Brain microvascular endothelial cell (primary cell): Measurements from ENCODE around the gene F2RL1.
"Not testable (repeated sequence)": the region's sequence is repeated elsewhere in the genome, so short reads cannot be mapped to it uniquely, and the experiment has no call there.

Experiments used
- DNase-seq: peaks from one replicate; pipeline ENCODE4 v3.0.0-alpha.2; 2020
- H3K27ac ChIP-seq: fragments of 250-450 bp; sonication (Bioruptor Pico); 2 replicates; pipeline ENCODE4 v1.5.1; 2020; ENCODE audit warnings: mild to moderate bottlenecking, moderate library complexity
- H3K27me3 ChIP-seq: fragments of 250-450 bp; sonication (Bioruptor Pico); replicated peaks from 2 replicates; pipeline ENCODE4 v1.5.1; 2020; ENCODE audit warnings: mild to moderate bottlenecking
- H3K36me3 ChIP-seq: fragments of 250-450 bp; sonication (Bioruptor Pico); replicated peaks from 2 replicates; pipeline ENCODE4 v1.5.1; 2020; ENCODE audit warnings: mild to moderate bottlenecking
- H3K4me3 ChIP-seq: 2 replicates; pipeline ENCODE4 v1.5.1; 2011; ENCODE audit warnings: low read depth, mild to moderate bottlenecking, control low read depth, low read length, moderate library complexity
- in situ Hi-C: cut with HindIII; loops from 2 replicates; pipeline ENCODE4 v1.10.0; 2017; ENCODE audit warnings: low sequenced_read_pairs, low pct_ligation_motif_present
- TF ChIP-seq, protein P1 (sequence below): IDR thresholded peaks from 2 replicates; pipeline ENCODE4 v1.5.1; 2011; ENCODE audit warnings: low read depth, mild to moderate bottlenecking, moderate library complexity, low read length, control low read depth, inconsistent platforms; ENCODE audit errors: missing control alignments

Gene F2RL1, protein sequence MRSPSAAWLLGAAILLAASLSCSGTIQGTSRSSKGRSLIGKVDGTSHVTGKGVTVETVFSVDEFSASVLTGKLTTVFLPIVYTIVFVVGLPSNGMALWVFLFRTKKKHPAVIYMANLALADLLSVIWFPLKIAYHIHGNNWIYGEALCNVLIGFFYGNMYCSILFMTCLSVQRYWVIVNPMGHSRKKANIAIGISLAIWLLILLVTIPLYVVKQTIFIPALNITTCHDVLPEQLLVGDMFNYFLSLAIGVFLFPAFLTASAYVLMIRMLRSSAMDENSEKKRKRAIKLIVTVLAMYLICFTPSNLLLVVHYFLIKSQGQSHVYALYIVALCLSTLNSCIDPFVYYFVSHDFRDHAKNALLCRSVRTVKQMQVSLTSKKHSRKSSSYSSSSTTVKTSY

DNA sequence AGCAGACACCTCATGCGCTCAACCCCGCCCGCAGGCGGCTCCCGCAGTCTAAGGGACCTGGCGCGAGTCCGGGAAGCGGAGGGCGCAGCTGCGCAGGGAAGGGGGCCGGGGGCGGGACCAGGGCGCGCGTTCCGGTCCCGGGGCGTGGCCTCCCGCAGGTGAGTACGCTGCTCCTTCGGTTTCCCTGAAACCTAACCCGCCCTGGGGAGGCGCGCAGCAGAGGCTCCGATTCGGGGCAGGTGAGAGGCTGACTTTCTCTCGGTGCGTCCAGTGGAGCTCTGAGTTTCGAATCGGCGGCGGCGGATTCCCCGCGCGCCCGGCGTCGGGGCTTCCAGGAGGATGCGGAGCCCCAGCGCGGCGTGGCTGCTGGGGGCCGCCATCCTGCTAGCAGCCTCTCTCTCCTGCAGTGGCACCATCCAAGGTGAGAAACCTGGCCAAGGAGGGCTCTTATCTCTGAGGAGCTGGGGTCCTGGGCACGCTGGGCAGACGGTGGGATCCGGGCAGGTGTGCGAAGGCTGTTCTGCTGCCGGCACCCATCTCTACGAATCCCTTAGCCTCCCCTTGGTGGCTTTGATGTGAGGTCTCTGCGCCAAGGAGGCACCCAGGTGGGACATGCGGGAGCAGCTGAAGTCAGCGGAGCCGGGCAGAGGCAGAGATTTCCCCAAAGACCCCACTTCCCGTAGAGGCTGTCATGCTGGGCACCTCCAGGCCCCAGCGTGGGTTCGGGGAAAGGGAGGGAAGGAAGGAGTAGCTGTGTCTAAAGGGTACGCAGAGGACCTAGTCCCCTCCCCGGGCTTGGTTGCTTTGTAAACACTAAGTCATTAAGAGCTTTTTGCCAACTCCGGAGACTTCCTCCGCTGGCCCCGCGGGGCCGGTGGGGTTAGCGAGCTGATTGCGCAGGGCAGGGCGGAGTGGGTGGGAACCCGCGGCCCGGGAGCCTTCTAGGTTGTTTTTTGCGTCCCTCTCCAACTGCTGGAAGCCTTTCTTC is at the start of gene F2RL1:
TSS of gene F2RL1 (plus strand) at position 187 of the 988 bp plus-strand sequence. CDS start at position 340, 153 bp downstream.
- Histone ChIP-seq H3K4me3 (peak within 1 kb of the TSS; percentile 100), H3K27ac (peak within 1 kb of the TSS; percentile 81), H3K36me3 (no peaks in the 10 kb centered on the region), H3K27me3 (no peaks in the 10 kb centered on the region)
- TF ChIP-seq, protein P1, sequence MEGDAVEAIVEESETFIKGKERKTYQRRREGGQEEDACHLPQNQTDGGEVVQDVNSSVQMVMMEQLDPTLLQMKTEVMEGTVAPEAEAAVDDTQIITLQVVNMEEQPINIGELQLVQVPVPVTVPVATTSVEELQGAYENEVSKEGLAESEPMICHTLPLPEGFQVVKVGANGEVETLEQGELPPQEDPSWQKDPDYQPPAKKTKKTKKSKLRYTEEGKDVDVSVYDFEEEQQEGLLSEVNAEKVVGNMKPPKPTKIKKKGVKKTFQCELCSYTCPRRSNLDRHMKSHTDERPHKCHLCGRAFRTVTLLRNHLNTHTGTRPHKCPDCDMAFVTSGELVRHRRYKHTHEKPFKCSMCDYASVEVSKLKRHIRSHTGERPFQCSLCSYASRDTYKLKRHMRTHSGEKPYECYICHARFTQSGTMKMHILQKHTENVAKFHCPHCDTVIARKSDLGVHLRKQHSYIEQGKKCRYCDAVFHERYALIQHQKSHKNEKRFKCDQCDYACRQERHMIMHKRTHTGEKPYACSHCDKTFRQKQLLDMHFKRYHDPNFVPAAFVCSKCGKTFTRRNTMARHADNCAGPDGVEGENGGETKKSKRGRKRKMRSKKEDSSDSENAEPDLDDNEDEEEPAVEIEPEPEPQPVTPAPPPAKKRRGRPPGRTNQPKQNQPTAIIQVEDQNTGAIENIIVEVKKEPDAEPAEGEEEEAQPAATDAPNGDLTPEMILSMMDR: no peak
- in situ Hi-C loops: no loop called here
- DNase-seq: peak; percentile 88

DNA sequence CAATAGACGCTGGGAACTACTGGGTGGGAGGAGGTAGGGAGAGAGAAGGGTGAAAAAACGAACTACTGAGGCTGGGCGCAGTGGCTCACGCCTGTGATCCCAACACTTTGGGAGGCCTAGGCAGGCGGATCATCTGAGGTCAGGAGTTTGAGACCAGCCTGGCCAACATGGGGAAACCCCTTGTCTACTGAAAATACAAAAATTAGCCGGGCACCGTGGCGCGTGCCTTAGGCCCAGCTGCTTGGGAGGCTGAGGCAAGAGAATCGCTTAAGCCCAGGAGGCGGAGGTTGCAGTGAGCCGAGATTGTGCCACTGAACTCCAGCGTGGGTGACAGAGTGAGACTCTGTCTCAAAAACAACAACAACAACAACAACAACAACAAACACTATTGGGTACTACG is 47.8 kb upstream of the F2RL1 start:
- H3K4me3 ChIP-seq, H3K27ac ChIP-seq, in situ Hi-C loops, H3K36me3 ChIP-seq, H3K27me3 ChIP-seq, DNase-seq: not testable (repeated sequence)

DNA sequence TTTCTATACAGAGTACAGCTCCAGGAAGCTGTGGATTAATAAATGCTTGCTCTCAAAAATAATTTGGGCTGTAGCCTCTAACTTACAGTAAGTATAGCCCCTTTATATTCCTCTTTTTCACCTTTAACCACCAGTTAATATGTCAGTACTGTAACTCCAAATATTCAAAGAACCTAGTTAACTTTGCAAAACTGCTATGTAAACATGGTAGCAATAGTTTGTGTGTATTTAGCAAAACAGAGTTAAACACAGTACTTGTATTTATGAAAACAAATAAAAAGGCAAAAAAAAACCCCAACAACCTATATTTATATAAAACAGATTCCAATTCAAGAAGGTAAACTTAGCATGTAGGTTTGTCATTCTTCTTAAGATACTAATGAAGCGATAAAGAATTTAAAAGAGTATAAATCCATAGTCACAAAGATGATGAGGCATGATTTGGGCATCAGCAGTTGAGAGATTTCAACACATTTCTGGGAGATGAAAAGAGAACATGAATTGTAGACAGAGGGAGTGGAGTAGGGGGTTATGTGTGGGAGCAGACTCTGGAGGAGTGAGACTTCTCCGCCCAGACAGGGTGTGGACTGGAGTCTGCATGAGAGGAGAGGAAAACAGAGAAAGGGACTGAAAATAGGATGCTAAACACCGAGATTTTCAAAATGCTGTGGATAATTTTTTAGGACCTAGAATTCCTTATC is 47.0 kb upstream of the F2RL1 start:
- Histone ChIP-seq H3K4me3 (no peak overlapping the region), H3K27me3 (no peaks in the 10 kb centered on the region), H3K27ac (no peak overlapping the region), H3K36me3 (no peaks in the 10 kb centered on the region)
- TF ChIP-seq, protein P1: no peak
- in situ Hi-C loops: no loop called here
- no peak for DNase-seq

DNA sequence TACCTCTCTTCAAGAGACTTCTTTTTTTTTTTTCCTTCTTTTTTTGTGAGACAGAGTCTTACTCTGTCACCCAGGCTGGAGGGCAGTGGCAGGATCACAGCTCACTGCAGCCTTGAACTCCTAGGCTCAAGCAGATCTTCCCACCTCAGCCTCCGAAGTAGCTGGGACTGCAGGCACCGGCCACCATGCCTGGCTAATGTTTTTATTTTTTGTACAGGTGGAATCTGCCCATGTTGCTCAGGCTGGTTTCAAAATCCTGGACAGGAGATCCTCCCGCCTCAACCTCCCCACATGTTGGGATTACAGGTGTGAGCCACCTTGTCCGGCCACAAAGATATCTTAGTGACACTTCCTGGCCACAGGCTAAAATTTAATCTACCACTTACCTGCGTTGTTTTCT is 42.9 kb upstream of the F2RL1 start:
- H3K4me3 ChIP-seq: no peak overlapping the region
- H3K36me3 ChIP-seq: no peaks in the 10 kb centered on the region
- in situ Hi-C loops: no loop called here

DNA sequence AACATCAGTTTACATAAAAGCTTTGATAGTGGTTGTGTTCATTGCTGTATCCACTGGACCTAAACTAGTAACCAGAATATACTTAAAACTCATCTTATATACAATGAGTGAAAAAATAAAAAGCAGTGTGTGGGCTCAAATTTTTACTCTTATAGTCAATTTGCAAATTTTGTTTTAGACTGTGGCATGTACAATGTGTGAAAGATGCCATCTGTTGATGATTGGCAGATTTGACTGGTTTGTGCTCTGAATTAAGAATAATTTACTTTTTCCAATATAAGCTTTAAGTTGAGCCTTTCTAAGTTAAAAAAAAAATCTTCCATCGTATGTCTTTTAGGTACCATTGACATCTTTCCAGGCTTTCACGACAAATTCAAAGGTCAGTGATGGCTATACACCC is 42.4 kb upstream of the F2RL1 start:
- TF ChIP-seq, protein P1: no peak
- in situ Hi-C loops: no loop called here
- H3K27ac ChIP-seq: no peak overlapping the region
- H3K27me3 ChIP-seq: no peaks in the 10 kb centered on the region
- no peak for DNase-seq
- H3K4me3 ChIP-seq: no peak overlapping the region
- H3K36me3 ChIP-seq: no peaks in the 10 kb centered on the region

More for the DNA sequence above, 42.9 kb upstream of the F2RL1 start:
- Histone ChIP-seq H3K27ac (no peak overlapping the region), H3K27me3 (no peaks in the 10 kb centered on the region)
- DNase-seq: no peak
- TF ChIP-seq, protein P1: no peak

DNA sequence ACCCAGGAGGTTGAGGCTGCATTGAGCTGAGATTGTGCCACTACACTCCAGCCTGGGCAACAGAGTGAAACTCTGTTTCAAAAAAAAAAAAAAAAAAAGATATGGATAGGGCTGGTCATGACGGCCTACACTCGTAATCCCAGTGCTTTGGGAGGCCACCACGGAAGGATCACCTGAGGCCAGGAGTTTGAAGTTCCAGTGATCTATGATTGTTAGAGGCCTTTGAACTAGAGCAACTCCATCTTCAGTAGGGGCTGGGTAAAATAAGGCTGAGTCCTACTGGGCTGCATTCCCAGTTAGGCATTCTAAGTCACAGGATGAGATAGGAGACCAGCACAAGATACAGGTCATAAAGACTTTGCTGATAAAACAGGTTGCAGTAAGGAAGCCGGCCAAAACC is 38.2 kb upstream of the F2RL1 start:
- H3K27ac ChIP-seq, in situ Hi-C loops, DNase-seq, H3K27me3 ChIP-seq, H3K4me3 ChIP-seq, H3K36me3 ChIP-seq: not testable (repeated sequence)
